HL-60 (cell line): ENCODE measurements around the gene COMMD7.

ENCODE experiments used
- DNase-seq, 2 experiments: peaks; one replicate each; pipeline ENCODE4 v3.0.0-alpha.2; 2010 to 2020; ENCODE audit warnings: low read depth in 1 of 2, low spot score in 1 of 2
- H3K27ac ChIP-seq: fragments of 250-450 bp; sonication (Bioruptor Pico); replicated peaks from 2 replicates; pipeline ENCODE4 v1.5.1; 2020; ENCODE audit warnings: mild to moderate bottlenecking, moderate library complexity
- H3K27me3 ChIP-seq: fragments of 250-450 bp; sonication (Bioruptor Pico); 2 replicates; pipeline ENCODE4 v1.5.1; 2021; ENCODE audit warnings: mild to moderate bottlenecking, moderate library complexity; ENCODE audit not compliant: insufficient read depth, poor library complexity, severe bottlenecking
- H3K4me3 ChIP-seq: replicated peaks from 2 replicates; pipeline ENCODE4 v1.5.1; 2011; ENCODE audit warnings: mild to moderate bottlenecking, control low read depth, low read length; ENCODE audit not compliant: insufficient read depth
- GABPA ChIP-seq: IDR thresholded peaks from 2 replicates; pipeline ENCODE4 v1.6.1; 2012; ENCODE audit warnings: low read depth
- POLR2AphosphoS5 ChIP-seq: IDR thresholded peaks from 2 replicates; pipeline ENCODE4 v1.6.1; 2012; ENCODE audit warnings: low read depth
- SPI1 ChIP-seq: IDR thresholded peaks from 2 replicates; pipeline ENCODE4 v1.6.1; 2012; ENCODE audit warnings: low read depth, mild to moderate bottlenecking, borderline replicate concordance
- TF ChIP-seq, protein P1 (sequence below): IDR thresholded peaks from 2 replicates; pipeline ENCODE4 v1.6.1; 2012; ENCODE audit warnings: low read depth; ENCODE audit not compliant: insufficient replicate concordance
- TF ChIP-seq, protein P2 (sequence below): IDR thresholded peaks from one replicate; pipeline ENCODE4 v1.5.1; 2011; ENCODE audit warnings: low read length, control low read depth, inconsistent platforms; ENCODE audit not compliant: insufficient read depth

Gene COMMD7

GRCh38 chr20:32685541-32686529 is 57.4 kb downstream of the COMMD7 start:
- TF ChIP-seq POLR2AphosphoS5 (no peak; the same call in 1 of the 2 replicates), SPI1 (peak; percentile 25; the same call in 1 of the 2 replicates)
- Histone ChIP-seq H3K4me3 (no peak overlapping the region), H3K27ac (no peak overlapping the region), H3K27me3 (no peaks in the 10 kb centered on the region)
- peak in 1 of 2 experiments; percentile 39 for DNase-seq

- TF ChIP-seq SPI1 (no peak), POLR2AphosphoS5 (no peak), GABPA (no peak)
- TF ChIP-seq, protein P1, sequence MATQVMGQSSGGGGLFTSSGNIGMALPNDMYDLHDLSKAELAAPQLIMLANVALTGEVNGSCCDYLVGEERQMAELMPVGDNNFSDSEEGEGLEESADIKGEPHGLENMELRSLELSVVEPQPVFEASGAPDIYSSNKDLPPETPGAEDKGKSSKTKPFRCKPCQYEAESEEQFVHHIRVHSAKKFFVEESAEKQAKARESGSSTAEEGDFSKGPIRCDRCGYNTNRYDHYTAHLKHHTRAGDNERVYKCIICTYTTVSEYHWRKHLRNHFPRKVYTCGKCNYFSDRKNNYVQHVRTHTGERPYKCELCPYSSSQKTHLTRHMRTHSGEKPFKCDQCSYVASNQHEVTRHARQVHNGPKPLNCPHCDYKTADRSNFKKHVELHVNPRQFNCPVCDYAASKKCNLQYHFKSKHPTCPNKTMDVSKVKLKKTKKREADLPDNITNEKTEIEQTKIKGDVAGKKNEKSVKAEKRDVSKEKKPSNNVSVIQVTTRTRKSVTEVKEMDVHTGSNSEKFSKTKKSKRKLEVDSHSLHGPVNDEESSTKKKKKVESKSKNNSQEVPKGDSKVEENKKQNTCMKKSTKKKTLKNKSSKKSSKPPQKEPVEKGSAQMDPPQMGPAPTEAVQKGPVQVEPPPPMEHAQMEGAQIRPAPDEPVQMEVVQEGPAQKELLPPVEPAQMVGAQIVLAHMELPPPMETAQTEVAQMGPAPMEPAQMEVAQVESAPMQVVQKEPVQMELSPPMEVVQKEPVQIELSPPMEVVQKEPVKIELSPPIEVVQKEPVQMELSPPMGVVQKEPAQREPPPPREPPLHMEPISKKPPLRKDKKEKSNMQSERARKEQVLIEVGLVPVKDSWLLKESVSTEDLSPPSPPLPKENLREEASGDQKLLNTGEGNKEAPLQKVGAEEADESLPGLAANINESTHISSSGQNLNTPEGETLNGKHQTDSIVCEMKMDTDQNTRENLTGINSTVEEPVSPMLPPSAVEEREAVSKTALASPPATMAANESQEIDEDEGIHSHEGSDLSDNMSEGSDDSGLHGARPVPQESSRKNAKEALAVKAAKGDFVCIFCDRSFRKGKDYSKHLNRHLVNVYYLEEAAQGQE = no peak
- TF ChIP-seq, protein P2, sequence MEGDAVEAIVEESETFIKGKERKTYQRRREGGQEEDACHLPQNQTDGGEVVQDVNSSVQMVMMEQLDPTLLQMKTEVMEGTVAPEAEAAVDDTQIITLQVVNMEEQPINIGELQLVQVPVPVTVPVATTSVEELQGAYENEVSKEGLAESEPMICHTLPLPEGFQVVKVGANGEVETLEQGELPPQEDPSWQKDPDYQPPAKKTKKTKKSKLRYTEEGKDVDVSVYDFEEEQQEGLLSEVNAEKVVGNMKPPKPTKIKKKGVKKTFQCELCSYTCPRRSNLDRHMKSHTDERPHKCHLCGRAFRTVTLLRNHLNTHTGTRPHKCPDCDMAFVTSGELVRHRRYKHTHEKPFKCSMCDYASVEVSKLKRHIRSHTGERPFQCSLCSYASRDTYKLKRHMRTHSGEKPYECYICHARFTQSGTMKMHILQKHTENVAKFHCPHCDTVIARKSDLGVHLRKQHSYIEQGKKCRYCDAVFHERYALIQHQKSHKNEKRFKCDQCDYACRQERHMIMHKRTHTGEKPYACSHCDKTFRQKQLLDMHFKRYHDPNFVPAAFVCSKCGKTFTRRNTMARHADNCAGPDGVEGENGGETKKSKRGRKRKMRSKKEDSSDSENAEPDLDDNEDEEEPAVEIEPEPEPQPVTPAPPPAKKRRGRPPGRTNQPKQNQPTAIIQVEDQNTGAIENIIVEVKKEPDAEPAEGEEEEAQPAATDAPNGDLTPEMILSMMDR = no peak
- Histone ChIP-seq H3K27ac (no peak overlapping the region), H3K4me3 (no peak overlapping the region), H3K27me3 (no peaks in the 10 kb centered on the region)
- DNase-seq = no peak
Measured at GRCh38 chr20:32682508-32682987, 60.7 kb downstream of the COMMD7 start.

- Histone ChIP-seq H3K27me3 (no peaks in the 10 kb centered on the region), H3K4me3 (no peak overlapping the region), H3K27ac (no peak overlapping the region)
- TF ChIP-seq POLR2AphosphoS5 (no peak), GABPA (no peak), SPI1 (no peak)
- TF ChIP-seq, protein P1 = no peak
- TF ChIP-seq, protein P2 = no peak
- DNase-seq = peak in 1 of 2 experiments; percentile 27
Measured at GRCh38 chr20:32681175-32682084, 61.8 kb downstream of the COMMD7 start.
